HEK293 (cell line): ENCODE data around the gene MAGEB17.
A peak's percentile ranks its signal among the peaks of the same experiment; 100 is the strongest.
"Not testable (repeated sequence)": the region's sequence is repeated elsewhere in the genome, so short reads cannot be mapped to it uniquely, and the experiment has no call there.

ENCODE experiments used
- CTCF ChIA-PET: fragments of 350-600 bp; formaldehyde crosslinking; extraction: SDS; loops from one replicate; lab custom pipeline; 2021; ENCODE audit warnings: antibody characterized with exemption; lab: Yijun Ruan, JAX
- POLR2A ChIA-PET: fragments of 300-600 bp; formaldehyde crosslinking; extraction: SDS; loops from one replicate; lab custom pipeline; 2020; ENCODE audit warnings: antibody characterized with exemption, inconsistent platforms; lab: Yijun Ruan, JAX
- H3K27ac ChIP-seq: fragments of 200-500 bp; sonication (Bioruptor generic); 2 replicates; pipeline ENCODE4 v1.5.1; 2014; ENCODE audit warnings: low read depth, low read length, control low read depth, inconsistent platforms; ENCODE audit errors: extremely low read depth
- H3K36me3 ChIP-seq, 2 experiments: fragments of 200-500 bp in 1 of 2; sonication (Bioruptor generic) in 1 of 2; 1 replicate in 1 of 2; 2 replicates in 1 of 2; pipeline ENCODE4 v1.5.1; 2014 to 2017; ENCODE audit warnings: inconsistent platforms in 2 of 2, low read length in 2 of 2; ENCODE audit not compliant: control insufficient read depth in 2 of 2, insufficient read depth in 1 of 2
- H3K4me1 ChIP-seq: fragments of 200-500 bp; sonication (Bioruptor generic); 2 replicates; pipeline ENCODE4 v1.5.1; 2014; ENCODE audit warnings: mild to moderate bottlenecking, low read length, inconsistent platforms; ENCODE audit not compliant: control insufficient read depth, insufficient read depth
- H3K4me3 ChIP-seq: 2 replicates; pipeline ENCODE4 v1.5.1; 2011; ENCODE audit warnings: low read depth, mild to moderate bottlenecking, control low read depth, low read length, moderate library complexity
- H3K9me3 ChIP-seq: fragments of 200-500 bp; sonication (Bioruptor generic); 2 replicates; pipeline ENCODE4 v1.5.1; 2014; ENCODE audit warnings: low read depth, low read length, inconsistent platforms; ENCODE audit not compliant: control insufficient read depth, insufficient read depth
- EGR2 ChIP-seq: fragments of 450-650 bp; formaldehyde crosslinking; IDR thresholded peaks from 2 replicates; pipeline ENCODE4 v1.5.1; 2016; ENCODE audit warnings: low read depth, missing biosample characterization, missing genetic modification characterization
- HOXA7 ChIP-seq: sonication (generic); formaldehyde crosslinking; IDR thresholded peaks from 2 replicates; pipeline ENCODE4 v1.8.1; 2022; ENCODE audit warnings: missing genetic modification reagents, borderline replicate concordance
- TRIM28 ChIP-seq: IDR thresholded peaks from 2 replicates; pipeline ENCODE4 v1.6.1; 2011; ENCODE audit warnings: low read length, control low read depth, borderline replicate concordance
- ZBTB17 ChIP-seq: fragments of 450-650 bp; formaldehyde crosslinking; IDR thresholded peaks from 2 replicates; pipeline ENCODE4 v1.5.1; 2016; ENCODE audit warnings: missing biosample characterization, missing genetic modification characterization
- ZFP37 ChIP-seq: fragments of 450-650 bp; formaldehyde crosslinking; IDR thresholded peaks from 2 replicates; pipeline ENCODE4 v1.5.1; 2016; ENCODE audit warnings: missing biosample characterization, missing genetic modification characterization
- ZNF138 ChIP-seq: fragments of 450-650 bp; formaldehyde crosslinking; IDR thresholded peaks from 2 replicates; pipeline ENCODE4 v1.5.1; 2016; ENCODE audit warnings: missing biosample characterization, missing genetic modification characterization, borderline replicate concordance
- ZNF146 ChIP-seq: fragments of 450-650 bp; formaldehyde crosslinking; IDR thresholded peaks from 2 replicates; pipeline ENCODE4 v1.5.1; 2016; ENCODE audit warnings: missing biosample characterization, missing genetic modification characterization
- ZNF175 ChIP-seq: fragments of 450-650 bp; formaldehyde crosslinking; IDR thresholded peaks from 2 replicates; pipeline ENCODE4 v1.5.1; 2016; ENCODE audit warnings: missing biosample characterization, missing genetic modification characterization
- ZNF221 ChIP-seq: fragments of 450-650 bp; formaldehyde crosslinking; IDR thresholded peaks from 2 replicates; pipeline ENCODE4 v1.5.1; 2017; ENCODE audit warnings: missing biosample characterization, missing genetic modification characterization, borderline replicate concordance
- ZNF518A ChIP-seq: fragments of 450-650 bp; formaldehyde crosslinking; conservative IDR thresholded peaks from 2 replicates; pipeline ENCODE4 v1.5.1; 2016; ENCODE audit warnings: low read depth, missing biosample characterization, missing genetic modification characterization
- ZNF544 ChIP-seq: fragments of 450-650 bp; formaldehyde crosslinking; IDR thresholded peaks from 2 replicates; pipeline ENCODE4 v1.5.0; 2017; ENCODE audit warnings: missing biosample characterization, missing genetic modification characterization
- ZNF571 ChIP-seq: fragments of 450-650 bp; formaldehyde crosslinking; IDR thresholded peaks from 2 replicates; pipeline ENCODE4 v1.5.0; 2017; ENCODE audit warnings: missing biosample characterization, missing genetic modification characterization
- ZNF621 ChIP-seq: fragments of 450-650 bp; formaldehyde crosslinking; IDR thresholded peaks from 2 replicates; pipeline ENCODE4 v1.5.1; 2017; ENCODE audit warnings: missing biosample characterization, missing genetic modification characterization
- ZNF777 ChIP-seq: fragments of 450-650 bp; formaldehyde crosslinking; IDR thresholded peaks from 2 replicates; pipeline ENCODE4 v1.5.1; 2017; ENCODE audit warnings: missing biosample characterization, missing genetic modification characterization, borderline replicate concordance
- ZNF791 ChIP-seq: fragments of 450-650 bp; formaldehyde crosslinking; IDR thresholded peaks from 2 replicates; pipeline ENCODE4 v1.5.1; 2016; ENCODE audit warnings: missing biosample characterization, missing genetic modification characterization
- TF ChIP-seq, protein P1 (sequence below): fragments of 450-650 bp; formaldehyde crosslinking; IDR thresholded peaks from 2 replicates; pipeline ENCODE4 v1.5.1; 2016; ENCODE audit warnings: missing biosample characterization, missing genetic modification characterization
- TF ChIP-seq, protein P2 (sequence below): fragments of 450-650 bp; formaldehyde crosslinking; IDR thresholded peaks from 2 replicates; pipeline ENCODE4 v1.5.1; 2017; ENCODE audit warnings: missing biosample characterization, missing genetic modification characterization

Gene MAGEB17

DNA sequence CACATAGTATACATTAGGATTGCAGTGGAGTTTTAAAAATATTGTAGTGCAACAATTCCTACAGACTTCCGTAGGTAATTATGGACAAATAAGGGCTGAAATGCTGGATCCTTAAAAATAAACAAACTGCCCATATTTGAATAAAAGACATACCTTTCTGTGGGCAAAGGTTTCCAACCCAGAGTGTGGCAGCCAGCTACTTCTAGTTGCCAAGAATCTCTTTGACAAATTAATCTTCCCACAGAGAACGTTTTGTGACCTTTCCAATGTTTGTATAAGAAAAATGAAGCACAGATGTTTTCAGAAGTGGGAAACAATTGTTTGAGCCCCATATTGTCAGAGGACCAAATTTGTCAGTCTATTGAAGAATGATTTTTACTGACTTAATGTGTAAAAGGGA is 22.9 kb upstream of the MAGEB17 start:
- TF ChIP-seq ZNF175 (tag by site-specific recombination) = no peak
- TF ChIP-seq TRIM28 = no peak
- TF ChIP-seq ZNF791 (tag by site-specific recombination) = no peak
- TF ChIP-seq, protein P1, sequence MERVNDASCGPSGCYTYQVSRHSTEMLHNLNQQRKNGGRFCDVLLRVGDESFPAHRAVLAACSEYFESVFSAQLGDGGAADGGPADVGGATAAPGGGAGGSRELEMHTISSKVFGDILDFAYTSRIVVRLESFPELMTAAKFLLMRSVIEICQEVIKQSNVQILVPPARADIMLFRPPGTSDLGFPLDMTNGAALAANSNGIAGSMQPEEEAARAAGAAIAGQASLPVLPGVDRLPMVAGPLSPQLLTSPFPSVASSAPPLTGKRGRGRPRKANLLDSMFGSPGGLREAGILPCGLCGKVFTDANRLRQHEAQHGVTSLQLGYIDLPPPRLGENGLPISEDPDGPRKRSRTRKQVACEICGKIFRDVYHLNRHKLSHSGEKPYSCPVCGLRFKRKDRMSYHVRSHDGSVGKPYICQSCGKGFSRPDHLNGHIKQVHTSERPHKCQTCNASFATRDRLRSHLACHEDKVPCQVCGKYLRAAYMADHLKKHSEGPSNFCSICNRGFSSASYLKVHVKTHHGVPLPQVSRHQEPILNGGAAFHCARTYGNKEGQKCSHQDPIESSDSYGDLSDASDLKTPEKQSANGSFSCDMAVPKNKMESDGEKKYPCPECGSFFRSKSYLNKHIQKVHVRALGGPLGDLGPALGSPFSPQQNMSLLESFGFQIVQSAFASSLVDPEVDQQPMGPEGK (tag by site-specific recombination) = no peak
- no peak for TF ChIP-seq ZBTB17 (tag by site-specific recombination)
- TF ChIP-seq ZFP37 = no peak
- no peak for TF ChIP-seq ZNF571 (tag by site-specific recombination)
- TF ChIP-seq ZNF138 = no peak
- TF ChIP-seq ZNF518A (tag by site-specific recombination) = no peak
- TF ChIP-seq, protein P2, sequence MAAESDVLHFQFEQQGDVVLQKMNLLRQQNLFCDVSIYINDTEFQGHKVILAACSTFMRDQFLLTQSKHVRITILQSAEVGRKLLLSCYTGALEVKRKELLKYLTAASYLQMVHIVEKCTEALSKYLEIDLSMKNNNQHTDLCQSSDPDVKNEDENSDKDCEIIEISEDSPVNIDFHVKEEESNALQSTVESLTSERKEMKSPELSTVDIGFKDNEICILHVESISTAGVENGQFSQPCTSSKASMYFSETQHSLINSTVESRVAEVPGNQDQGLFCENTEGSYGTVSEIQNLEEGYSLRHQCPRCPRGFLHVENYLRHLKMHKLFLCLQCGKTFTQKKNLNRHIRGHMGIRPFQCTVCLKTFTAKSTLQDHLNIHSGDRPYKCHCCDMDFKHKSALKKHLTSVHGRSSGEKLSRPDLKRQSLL = no peak
- no peak for TF ChIP-seq EGR2
- no peak for TF ChIP-seq ZNF621
- TF ChIP-seq ZNF221 (tag by site-specific recombination) = no peak
- TF ChIP-seq HOXA7 (CRISPR knock-in tag) = no peak
- TF ChIP-seq ZNF777 (tag by site-specific recombination) = no peak
- no peak for TF ChIP-seq ZNF544 (tag by site-specific recombination)
- Histone ChIP-seq H3K9me3 (no peaks in the 10 kb centered on the region; the same call in 1 of the 2 replicates), H3K36me3 (no peaks in the 10 kb centered on the region), H3K4me1 (no peaks in the 10 kb centered on the region), H3K27ac (no peak overlapping the region), H3K4me3 (no peak overlapping the region)
- ChIA-PET CTCF (no interaction called here), POLR2A (no interaction called here)

DNA sequence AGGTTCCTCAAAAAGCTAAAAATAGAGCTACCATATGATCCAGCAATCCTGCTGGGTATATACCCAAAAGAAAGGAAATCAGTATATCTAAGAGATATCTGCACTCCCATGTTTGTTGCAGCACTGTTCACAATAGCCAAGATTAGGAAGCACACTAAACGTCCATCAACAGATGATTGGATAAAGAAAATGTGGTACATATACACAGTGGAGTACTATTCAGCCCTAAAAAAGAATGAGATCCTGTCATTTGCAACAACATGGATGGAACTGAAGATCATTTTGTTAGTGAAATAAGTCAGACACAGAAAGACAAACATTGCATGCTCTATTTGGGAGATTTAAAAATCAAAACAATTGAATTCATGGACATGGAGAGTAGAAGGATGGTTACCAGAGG is 22.2 kb upstream of the MAGEB17 start:
- CTCF ChIA-PET = not testable (repeated sequence)

More for the DNA sequence above, 22.2 kb upstream of the MAGEB17 start:
- H3K36me3 ChIP-seq, H3K4me1 ChIP-seq, H3K27ac ChIP-seq, POLR2A ChIA-PET, H3K9me3 ChIP-seq, H3K4me3 ChIP-seq: not testable (repeated sequence)
- TF ChIP-seq ZNF146 (tag by site-specific recombination) = peak; percentile 14; the same call in 1 of the 2 replicates
